SK-N-MC (cell line): Measurements from ENCODE around the gene RNF212B.
"Not testable (repeated sequence)": the region's sequence is repeated elsewhere in the genome, so short reads cannot be mapped to it uniquely, and the experiment has no call there.

Source experiments
- DNase-seq: peaks from one replicate; pipeline ENCODE4 v3.0.0-alpha.2; 2011; ENCODE audit warnings: low read depth, low spot score
- H3K27ac ChIP-seq: fragments of 200-600 bp; sonication (generic); 2 replicates; pipeline ENCODE4 v1.5.1; 2016; ENCODE audit warnings: mixed run types
- H3K36me3 ChIP-seq: fragments of 200-600 bp; sonication (generic); 2 replicates; pipeline ENCODE4 v1.6.1; 2017; ENCODE audit warnings: antibody characterized with exemption, low read length, mixed read lengths; ENCODE audit not compliant: insufficient read depth
- H3K4me3 ChIP-seq: fragments of 200-600 bp; sonication (generic); 2 replicates; pipeline ENCODE4 v1.5.1; 2016
- H3K9ac ChIP-seq: fragments of 200-600 bp; sonication (generic); 2 replicates; pipeline ENCODE4 v1.8.0; 2017; ENCODE audit warnings: mixed run types, mixed read lengths; ENCODE audit not compliant: insufficient read length
- H3K9me3 ChIP-seq: fragments of 200-600 bp; sonication (generic); 2 replicates; pipeline ENCODE4 v1.6.1; 2017; ENCODE audit warnings: low read depth, mild to moderate bottlenecking, antibody characterized with exemption, low read length, moderate library complexity, mixed read lengths
- EZH2 ChIP-seq: fragments of 200-600 bp; sonication (generic); IDR thresholded peaks from one replicate; pipeline ENCODE4 v1.6.1; 2017; ENCODE audit warnings: antibody characterized with exemption
- FOXP2 ChIP-seq: optimal IDR thresholded peaks from 2 replicates; pipeline ENCODE3; 2011; ENCODE audit warnings: mild to moderate bottlenecking, moderate library complexity; ENCODE audit not compliant: insufficient read depth; ENCODE audit errors: extremely low read length, control extremely low read depth
- POLR2AphosphoS5 ChIP-seq: IDR thresholded peaks from 2 replicates; pipeline ENCODE4 v1.6.1; 2012; ENCODE audit warnings: mild to moderate bottlenecking, low read depth, low read length, borderline replicate concordance

Gene RNF212B

DNA sequence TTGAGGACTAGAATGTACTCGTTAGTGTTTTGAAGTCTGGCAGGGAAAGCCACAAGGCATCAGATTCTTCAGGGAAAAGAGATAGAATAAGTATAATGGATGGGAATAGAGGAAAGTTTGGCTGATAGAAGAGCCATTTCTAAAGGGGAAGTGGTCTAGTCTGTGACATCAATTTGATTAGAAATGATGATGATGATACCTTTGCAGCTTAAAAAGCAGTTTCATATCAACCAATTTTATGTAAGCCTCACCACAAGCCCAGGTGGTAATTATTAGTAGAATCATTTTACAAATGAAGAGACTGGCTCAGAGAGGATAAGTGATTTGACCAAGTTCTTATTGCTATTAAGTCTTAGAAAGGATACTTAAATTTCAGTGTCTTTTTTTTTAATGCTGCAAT lies 2.9 kb downstream of the RNF212B start:
- no peak for DNase-seq
- no peaks in the 10 kb centered on the region for H3K9me3 ChIP-seq
- no peak for TF ChIP-seq EZH2
- TF ChIP-seq FOXP2, result no peak
- TF ChIP-seq POLR2AphosphoS5, result no peak
- no peak overlapping the region for H3K27ac ChIP-seq
- H3K9ac ChIP-seq, result no peak overlapping the region
- H3K4me3 ChIP-seq, result no peak overlapping the region
- no peaks in the 10 kb centered on the region for H3K36me3 ChIP-seq

DNA sequence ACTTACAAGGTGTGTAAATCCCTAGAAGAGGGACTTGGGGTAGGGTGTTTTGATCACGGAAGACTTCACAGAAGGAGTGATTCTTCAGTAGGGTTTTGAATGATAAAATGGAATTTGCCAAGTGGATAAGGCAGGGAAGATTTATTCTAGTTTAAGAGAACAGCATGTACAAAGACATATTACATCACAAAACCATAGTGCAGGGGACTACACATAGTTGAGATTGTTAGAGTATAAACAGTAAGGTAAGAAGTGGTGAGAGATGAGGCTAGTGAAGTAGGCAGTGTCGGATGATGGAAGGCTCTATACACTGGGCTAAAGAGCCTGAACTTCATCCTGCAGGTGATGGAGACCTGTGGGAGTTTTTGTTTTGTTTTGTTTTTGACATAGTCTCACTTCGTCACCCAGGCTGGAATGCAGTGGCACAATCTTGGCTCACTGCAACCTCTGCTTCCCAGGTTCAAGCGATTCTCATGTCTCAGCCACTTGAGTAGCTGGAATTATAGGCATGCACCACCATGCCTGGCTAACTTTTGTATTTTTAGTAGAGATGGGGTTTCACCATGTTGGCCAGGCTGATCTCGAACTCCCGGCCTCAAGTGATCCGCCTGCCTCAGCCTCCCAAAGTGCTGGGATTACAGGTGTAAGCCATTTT lies 3.5 kb downstream of the RNF212B start:
- not testable (repeated sequence) for H3K36me3 ChIP-seq, H3K9ac ChIP-seq, H3K9me3 ChIP-seq, H3K27ac ChIP-seq, DNase-seq, H3K4me3 ChIP-seq

DNA sequence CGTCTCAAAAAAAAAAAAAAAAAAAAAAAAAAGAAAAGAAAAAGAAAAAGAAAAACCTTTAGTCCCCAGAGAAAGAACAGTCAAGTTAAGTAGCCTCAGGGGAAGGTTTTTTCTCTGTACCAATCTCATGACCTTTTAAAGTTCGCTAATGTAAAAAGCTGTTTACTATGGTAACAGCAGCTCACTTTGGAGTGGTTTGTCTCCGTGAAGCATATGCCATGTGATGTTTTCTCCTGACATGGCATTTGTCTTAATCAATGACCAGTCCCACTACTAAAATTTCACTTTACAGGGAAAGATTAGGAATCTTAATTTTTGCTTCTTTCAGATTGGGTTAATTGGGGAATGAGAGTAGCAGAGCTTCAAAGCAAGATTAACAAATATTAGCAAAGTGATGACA lies 4.3 kb downstream of the RNF212B start:
- no peak overlapping the region for H3K27ac ChIP-seq
- H3K9ac ChIP-seq, result no peak overlapping the region
- H3K36me3 ChIP-seq, result no peaks in the 10 kb centered on the region
- DNase-seq, result no peak
- TF ChIP-seq EZH2 (no peak), POLR2AphosphoS5 (no peak), FOXP2 (no peak)
- H3K9me3 ChIP-seq, result no peaks in the 10 kb centered on the region
- H3K4me3 ChIP-seq, result no peak overlapping the region

DNA sequence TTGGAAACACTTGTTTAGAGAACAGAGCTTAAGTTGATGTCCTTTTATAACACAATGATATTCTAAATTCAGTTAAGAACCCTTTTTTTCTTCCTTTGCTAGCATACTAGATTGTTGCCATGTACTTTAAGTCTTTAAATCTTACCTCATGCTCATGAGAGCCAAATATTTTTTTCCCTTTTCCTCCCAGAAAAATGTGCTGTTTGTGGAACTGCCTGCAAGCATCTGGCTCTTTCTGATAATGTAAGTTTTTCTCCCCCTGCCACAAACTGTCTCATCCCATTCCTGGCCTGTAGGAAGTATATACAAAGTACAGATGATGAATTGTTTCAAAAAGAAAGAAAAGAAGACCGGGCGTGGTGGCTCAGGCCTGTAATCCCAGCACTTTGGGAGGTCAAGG lies 5.3 kb downstream of the RNF212B start:
- no peak overlapping the region for H3K4me3 ChIP-seq
- DNase-seq, result no peak
- no peaks in the 10 kb centered on the region for H3K9me3 ChIP-seq
- H3K36me3 ChIP-seq, result no peaks in the 10 kb centered on the region
- H3K27ac ChIP-seq, result no peak overlapping the region
- H3K9ac ChIP-seq, result no peak overlapping the region
- no peak for TF ChIP-seq EZH2
- no peak for TF ChIP-seq FOXP2
- TF ChIP-seq POLR2AphosphoS5, result no peak

DNA sequence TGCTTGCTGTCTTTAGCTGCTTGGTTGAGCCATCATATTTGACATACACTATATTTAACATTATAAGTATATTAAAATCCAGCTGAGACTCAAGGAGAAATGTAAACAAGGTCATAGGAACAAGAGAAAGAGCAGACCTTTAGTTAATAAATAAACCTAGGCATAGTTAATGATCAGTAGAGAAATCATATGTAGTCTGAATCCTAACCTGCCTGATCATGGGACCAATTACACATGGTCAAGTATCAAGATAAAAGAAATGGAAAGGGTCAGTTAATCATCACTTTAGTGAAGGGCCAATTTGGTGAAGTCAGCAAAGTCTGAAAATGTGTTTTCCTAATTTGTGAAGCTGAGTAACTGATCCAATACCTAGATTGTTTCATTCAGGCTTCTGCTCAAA lies 7.5 kb downstream of the RNF212B start:
- Histone ChIP-seq H3K9ac (no peak overlapping the region), H3K36me3 (no peaks in the 10 kb centered on the region), H3K9me3 (no peaks in the 10 kb centered on the region), H3K27ac (no peak overlapping the region), H3K4me3 (no peak overlapping the region)
- no peak for TF ChIP-seq POLR2AphosphoS5
- no peak for TF ChIP-seq FOXP2
- no peak for TF ChIP-seq EZH2
- DNase-seq, result no peak

DNA sequence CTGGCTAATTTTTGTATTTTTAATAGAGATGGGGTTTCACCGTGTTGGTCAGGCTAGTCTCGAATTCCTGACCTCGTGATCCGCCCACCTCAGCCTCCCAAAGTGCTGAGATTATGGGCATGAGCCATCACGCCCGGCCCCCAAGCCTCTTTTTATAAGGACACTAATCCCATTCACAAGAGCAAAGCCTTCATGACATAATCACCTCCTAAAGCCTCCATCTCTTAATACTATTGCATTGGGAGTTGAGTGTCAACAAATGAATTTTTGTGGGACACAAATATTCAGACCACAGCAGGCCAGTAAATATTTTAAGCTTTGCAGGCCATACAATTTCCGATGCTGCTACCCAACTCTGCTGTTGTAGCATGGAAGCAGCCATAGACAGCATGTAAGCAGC lies 10.9 kb downstream of the RNF212B start:
- H3K9me3 ChIP-seq, result no peaks in the 10 kb centered on the region
- no peaks in the 10 kb centered on the region for H3K36me3 ChIP-seq
- no peak overlapping the region for H3K27ac ChIP-seq
- H3K4me3 ChIP-seq, result no peak overlapping the region
- DNase-seq, result no peak
- no peak overlapping the region for H3K9ac ChIP-seq
- TF ChIP-seq FOXP2, result no peak
- TF ChIP-seq EZH2, result no peak
- TF ChIP-seq POLR2AphosphoS5, result no peak

DNA sequence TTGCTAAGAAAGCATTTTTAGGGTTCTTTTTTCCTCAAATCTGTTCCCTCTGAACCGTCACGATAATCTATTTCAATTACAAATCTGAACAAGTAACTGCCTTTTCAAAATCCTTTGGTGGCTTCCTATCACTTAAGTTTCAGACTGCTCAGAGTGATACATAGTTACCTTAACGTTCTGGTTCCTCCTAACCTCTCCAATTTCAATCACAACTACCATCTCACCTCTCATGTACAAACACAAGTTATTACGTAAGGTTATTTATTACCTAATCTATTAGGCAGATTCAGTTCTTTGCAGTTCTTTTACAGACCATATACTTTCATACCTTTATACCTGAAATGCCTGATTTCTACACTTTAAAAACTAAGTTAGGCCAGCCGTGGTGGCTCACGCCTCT lies 12.1 kb downstream of the RNF212B start:
- no peak for DNase-seq
- no peak for TF ChIP-seq POLR2AphosphoS5
- TF ChIP-seq EZH2, result no peak
- no peak for TF ChIP-seq FOXP2
- Histone ChIP-seq H3K4me3 (no peak overlapping the region), H3K36me3 (no peaks in the 10 kb centered on the region), H3K27ac (no peak overlapping the region), H3K9ac (no peak overlapping the region), H3K9me3 (no peaks in the 10 kb centered on the region)

DNA sequence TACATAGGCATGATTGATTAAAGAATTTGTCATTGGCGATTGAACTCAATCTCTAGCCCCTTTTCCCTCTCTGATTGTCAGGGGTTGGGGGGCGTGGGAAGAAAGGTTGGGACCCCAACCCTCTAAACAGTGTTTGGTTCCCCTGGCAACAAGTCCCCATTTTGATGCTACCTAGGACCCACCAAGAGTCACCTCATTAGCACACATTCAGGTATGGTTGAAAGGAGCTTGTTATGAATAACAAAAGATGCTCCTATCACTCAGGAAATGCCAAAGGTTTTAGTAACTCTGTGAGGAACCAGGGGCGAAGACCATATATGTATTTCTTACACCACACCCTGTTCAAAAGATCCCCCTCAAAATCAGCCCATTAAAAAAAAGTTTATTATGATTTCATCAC lies 14.3 kb downstream of the RNF212B start:
- no peak for DNase-seq
- TF ChIP-seq POLR2AphosphoS5, result no peak
- no peak for TF ChIP-seq EZH2
- no peak for TF ChIP-seq FOXP2
- no peak overlapping the region for H3K27ac ChIP-seq
- no peaks in the 10 kb centered on the region for H3K9me3 ChIP-seq
- H3K36me3 ChIP-seq, result no peaks in the 10 kb centered on the region
- H3K9ac ChIP-seq, result no peak overlapping the region
- no peak overlapping the region for H3K4me3 ChIP-seq
